Breast epithelium (tissue), 4 donors: ENCODE data around the gene TCF4. TPM values are rescaled to one million over a fixed set of nuclear protein-coding genes. Genes with fewer than 3 reads are reported as not detected.

ENCODE experiments used
- DNase-seq, 2 donors: peaks; one replicate each; pipeline ENCODE4 v3.0.0-alpha.2; 2019; ENCODE audit warnings: low spot score in 2 of 2
- H3K27ac ChIP-seq, 2 donors: fragments of 200-600 bp; sonication (generic) in 1 of 2; one replicate each; pipeline ENCODE4 v1.5.1; 2016 to 2019; ENCODE audit warnings: mild to moderate bottlenecking in 1 of 2
- H3K27me3 ChIP-seq, 2 donors: fragments of 200-600 bp; sonication (generic) in 1 of 2; one replicate each; pipeline versions ENCODE4 v1.5.1 to v1.6.0; 2017 to 2019; ENCODE audit warnings: control low read depth in 1 of 2, mild to moderate bottlenecking in 1 of 2
- H3K36me3 ChIP-seq: fragments of 200-600 bp; one replicate; pipeline ENCODE4 v1.5.1; 2019
- H3K4me1 ChIP-seq, 2 donors: fragments of 200-600 bp; sonication (generic); one replicate each; pipeline ENCODE4 v1.5.1; 2016 to 2019; ENCODE audit warnings: control low read depth in 1 of 2
- H3K4me3 ChIP-seq, 3 donors: fragments of 200-600 bp; sonication (generic); 1 replicate in 2 of 3; 2 replicates in 1 of 3; pipeline ENCODE4 v1.5.1; 2016 to 2019; ENCODE audit warnings: mild to moderate bottlenecking in 3 of 3, moderate library complexity in 2 of 3
- H3K9me3 ChIP-seq, 2 donors: fragments of 200-600 bp; sonication (generic) in 1 of 2; one replicate each; pipeline ENCODE4 v1.5.1; 2016 to 2019; ENCODE audit warnings: control low read depth in 1 of 2
- POLR2A ChIP-seq: fragments of 450-650 bp; IDR thresholded peaks from one replicate; pipeline ENCODE4 v1.6.1; 2016; ENCODE audit warnings: antibody characterized with exemption, mild to moderate bottlenecking, moderate library complexity
- POLR2AphosphoS5 ChIP-seq, 3 donors: sonication (generic); formaldehyde crosslinking; IDR thresholded peaks; one replicate each; pipeline ENCODE4 v1.6.1; 2017; ENCODE audit warnings: antibody characterized with exemption in 3 of 3
- intact Hi-C: fragments of 100-400 bp; cut with DNase I; formaldehyde crosslinking; loops from one replicate; pipeline ENCODE4 v1.15.1; 2023; ENCODE audit warnings: low total_unique reads
- total RNA-seq, 3 donors: library from RNA; depleted of rRNA; stranded (reverse); fragments of >200 nt; gene quantifications; one replicate each; pipeline ENCODE4 v1.1.0, GENCODE V29; 2016
- TF ChIP-seq, protein P1 (sequence below), 3 donors: fragments of 450-650 bp; IDR thresholded peaks; one replicate each; pipeline ENCODE4 v1.5.1; 2016 to 2017; ENCODE audit warnings: antibody characterized with exemption in 3 of 3, mild to moderate bottlenecking in 3 of 3, moderate library complexity in 3 of 3

Gene TCF4
- total RNA-seq, 3 donors from 2014 or later: 79.6 to 133 (median 114) TPM

GRCh38 chr18:55453186-55453585, 134.8 kb downstream of the TCF4 start:
- Histone ChIP-seq H3K27me3 (no peaks in the 10 kb centered on the region), H3K4me3 (no peak overlapping the region), H3K27ac (no peak overlapping the region), H3K36me3 (no peaks in the 10 kb centered on the region), H3K4me1 (no peaks in the 10 kb centered on the region), H3K9me3 (no peaks in the 10 kb centered on the region)
- intact Hi-C loops: no loop called here
- no peak for TF ChIP-seq POLR2A
- TF ChIP-seq POLR2AphosphoS5 (IDR thresholded peaks at IDR 0.05): no peak
- TF ChIP-seq, protein P1, sequence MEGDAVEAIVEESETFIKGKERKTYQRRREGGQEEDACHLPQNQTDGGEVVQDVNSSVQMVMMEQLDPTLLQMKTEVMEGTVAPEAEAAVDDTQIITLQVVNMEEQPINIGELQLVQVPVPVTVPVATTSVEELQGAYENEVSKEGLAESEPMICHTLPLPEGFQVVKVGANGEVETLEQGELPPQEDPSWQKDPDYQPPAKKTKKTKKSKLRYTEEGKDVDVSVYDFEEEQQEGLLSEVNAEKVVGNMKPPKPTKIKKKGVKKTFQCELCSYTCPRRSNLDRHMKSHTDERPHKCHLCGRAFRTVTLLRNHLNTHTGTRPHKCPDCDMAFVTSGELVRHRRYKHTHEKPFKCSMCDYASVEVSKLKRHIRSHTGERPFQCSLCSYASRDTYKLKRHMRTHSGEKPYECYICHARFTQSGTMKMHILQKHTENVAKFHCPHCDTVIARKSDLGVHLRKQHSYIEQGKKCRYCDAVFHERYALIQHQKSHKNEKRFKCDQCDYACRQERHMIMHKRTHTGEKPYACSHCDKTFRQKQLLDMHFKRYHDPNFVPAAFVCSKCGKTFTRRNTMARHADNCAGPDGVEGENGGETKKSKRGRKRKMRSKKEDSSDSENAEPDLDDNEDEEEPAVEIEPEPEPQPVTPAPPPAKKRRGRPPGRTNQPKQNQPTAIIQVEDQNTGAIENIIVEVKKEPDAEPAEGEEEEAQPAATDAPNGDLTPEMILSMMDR (IDR thresholded peaks at IDR 0.05): no peak
- DNase-seq: no peak

DNA sequence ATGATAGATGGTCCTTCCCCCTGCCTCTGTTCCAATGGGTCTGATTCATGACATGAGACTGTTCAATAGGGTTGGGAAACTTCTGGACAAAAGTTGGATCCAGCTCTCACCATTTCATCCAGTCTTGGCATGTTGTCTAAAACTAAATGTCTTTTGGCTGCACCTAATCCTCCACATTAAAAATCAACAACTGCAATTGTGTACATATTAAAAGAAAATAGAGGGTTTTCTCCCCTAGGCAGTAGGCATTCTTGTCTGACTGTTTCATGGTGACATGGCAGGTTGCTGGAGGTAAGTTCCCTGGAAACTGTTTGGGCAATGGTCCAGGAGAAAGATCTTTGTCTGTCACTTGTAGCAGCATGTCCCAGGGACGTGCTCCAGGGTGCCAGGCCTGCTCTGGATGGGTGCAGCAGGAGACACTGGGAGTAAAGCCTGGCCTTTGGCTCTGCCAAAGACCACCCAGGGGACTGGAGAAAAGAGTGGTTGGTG, 135.8 kb downstream of the TCF4 start:
- TF ChIP-seq, protein P1 (IDR thresholded peaks at IDR 0.05): no peak
- no peak for TF ChIP-seq POLR2A
- no peak for TF ChIP-seq POLR2AphosphoS5 (IDR thresholded peaks at IDR 0.05)
- DNase-seq: peak; percentile 22 to 57
- H3K36me3 ChIP-seq: no peaks in the 10 kb centered on the region
- H3K4me3 ChIP-seq: no peak overlapping the region
- intact Hi-C loops: no loop called here
- no peaks in the 10 kb centered on the region for H3K27me3 ChIP-seq
- H3K27ac ChIP-seq: peak overlapping the region; percentile 26 to 52
- no peaks in the 10 kb centered on the region for H3K4me1 ChIP-seq
- H3K9me3 ChIP-seq: no peaks in the 10 kb centered on the region

- Histone ChIP-seq H3K27me3 (no peaks in the 10 kb centered on the region), H3K4me1 (no peaks in the 10 kb centered on the region), H3K27ac (no peak overlapping the region), H3K4me3 (no peak overlapping the region), H3K36me3 (no peaks in the 10 kb centered on the region), H3K9me3 (peaks cover 0 to 3% of the 10 kb centered on the region in 2 donors)
- intact Hi-C loops: no loop called here
- TF ChIP-seq, protein P1 (IDR thresholded peaks at IDR 0.05): no peak
- TF ChIP-seq POLR2A: no peak
- no peak for TF ChIP-seq POLR2AphosphoS5 (IDR thresholded peaks at IDR 0.05)
- DNase-seq: no peak
These were observed 138.4 kb downstream of the TCF4 start for GRCh38 chr18:55449412-55450140.

DNA sequence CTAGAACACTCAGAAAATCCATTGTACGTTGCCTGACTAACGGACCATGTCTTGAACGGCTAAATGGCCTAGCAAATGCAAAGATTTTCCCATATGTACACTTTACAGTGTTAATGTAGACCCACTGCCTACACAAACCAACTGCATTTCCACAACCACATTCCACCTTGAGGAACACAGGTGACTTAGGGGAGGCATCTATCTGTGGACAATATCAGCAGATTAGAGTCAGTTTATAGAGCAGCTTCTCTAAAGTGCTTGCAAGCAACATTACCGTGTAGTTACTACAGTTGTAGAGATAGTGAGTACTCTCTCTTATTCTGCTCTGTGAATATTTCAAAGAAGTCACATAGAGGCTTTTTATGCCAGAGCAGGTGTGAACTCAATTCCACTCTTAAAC, 139.6 kb downstream of the TCF4 start:
- no peak for DNase-seq
- Histone ChIP-seq H3K27ac (peak overlapping the region in 1 of 2 donors; percentile 13), H3K4me3 (no peak overlapping the region), H3K4me1 (no peaks in the 10 kb centered on the region), H3K9me3 (peaks cover 0 to 3% of the 10 kb centered on the region in 2 donors), H3K27me3 (no peaks in the 10 kb centered on the region), H3K36me3 (no peaks in the 10 kb centered on the region)
- intact Hi-C loops: no loop called here
- TF ChIP-seq, protein P1 (IDR thresholded peaks at IDR 0.05): no peak
- TF ChIP-seq POLR2AphosphoS5 (IDR thresholded peaks at IDR 0.05) (no peak), POLR2A (no peak)

DNA sequence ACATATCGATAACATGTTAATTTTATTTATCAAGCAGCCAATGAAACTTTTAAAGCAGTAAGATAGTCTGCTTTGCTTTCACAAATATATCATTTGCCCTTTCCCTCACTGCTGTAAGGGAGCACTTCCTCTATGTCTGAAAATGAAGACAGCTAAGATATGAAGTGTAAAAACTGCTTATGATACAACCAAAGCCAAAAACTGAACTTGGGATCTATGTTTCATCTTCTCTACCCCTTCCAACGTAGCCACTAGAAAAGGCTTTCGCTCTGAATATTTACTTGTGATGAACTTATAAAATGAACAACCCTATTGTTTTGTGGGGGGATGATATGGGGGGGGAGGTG, 140.3 kb downstream of the TCF4 start:
- Histone ChIP-seq H3K36me3 (no peaks in the 10 kb centered on the region), H3K27me3 (no peaks in the 10 kb centered on the region), H3K9me3 (peaks cover 0 to 3% of the 10 kb centered on the region in 2 donors), H3K4me3 (no peak overlapping the region), H3K27ac (no peak overlapping the region), H3K4me1 (no peaks in the 10 kb centered on the region)
- intact Hi-C loops: no loop called here
- TF ChIP-seq POLR2A (no peak), POLR2AphosphoS5 (IDR thresholded peaks at IDR 0.05) (no peak)
- TF ChIP-seq, protein P1 (IDR thresholded peaks at IDR 0.05): no peak
- DNase-seq: no peak
